Body of pancreas (tissue), 4 donors: ENCODE results near the gene OR10G3.

Source experiments
- POLR2A ChIP-seq, 3 donors: fragments of 450-650 bp; IDR thresholded peaks; one replicate each; pipeline ENCODE4 v1.6.1; 2016; ENCODE audit warnings: antibody characterized with exemption in 3 of 3, mild to moderate bottlenecking in 2 of 3
- TF ChIP-seq, protein P1 (sequence below), 7 experiments: fragments of 450-650 bp in 4 of 7; fragments of 200-600 bp in 3 of 7; sonication (generic) in 3 of 7; IDR thresholded peaks; one replicate each; pipeline ENCODE4 v1.5.1; 2016 to 2019; ENCODE audit warnings: antibody characterized with exemption in 7 of 7

DNA sequence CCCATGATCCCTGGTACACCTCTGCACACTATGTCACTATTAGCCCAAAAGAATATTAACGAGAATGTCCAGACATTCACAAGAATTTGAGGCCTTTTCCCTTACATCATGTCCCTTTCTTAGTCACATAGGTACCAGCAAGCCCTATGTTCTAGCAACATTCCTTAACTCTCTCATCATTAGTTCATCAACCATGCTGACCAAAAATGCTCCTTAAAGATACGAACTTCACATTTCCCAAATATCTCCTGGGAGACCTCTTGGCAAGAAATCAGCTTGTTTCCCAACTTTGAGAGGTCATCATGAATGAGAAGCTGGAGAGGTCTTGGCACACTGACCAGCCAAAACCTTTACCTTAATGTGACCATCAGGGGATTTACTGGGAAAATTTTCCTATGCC, 58.4 kb downstream of the OR10G3 start:
- TF ChIP-seq, protein P1, sequence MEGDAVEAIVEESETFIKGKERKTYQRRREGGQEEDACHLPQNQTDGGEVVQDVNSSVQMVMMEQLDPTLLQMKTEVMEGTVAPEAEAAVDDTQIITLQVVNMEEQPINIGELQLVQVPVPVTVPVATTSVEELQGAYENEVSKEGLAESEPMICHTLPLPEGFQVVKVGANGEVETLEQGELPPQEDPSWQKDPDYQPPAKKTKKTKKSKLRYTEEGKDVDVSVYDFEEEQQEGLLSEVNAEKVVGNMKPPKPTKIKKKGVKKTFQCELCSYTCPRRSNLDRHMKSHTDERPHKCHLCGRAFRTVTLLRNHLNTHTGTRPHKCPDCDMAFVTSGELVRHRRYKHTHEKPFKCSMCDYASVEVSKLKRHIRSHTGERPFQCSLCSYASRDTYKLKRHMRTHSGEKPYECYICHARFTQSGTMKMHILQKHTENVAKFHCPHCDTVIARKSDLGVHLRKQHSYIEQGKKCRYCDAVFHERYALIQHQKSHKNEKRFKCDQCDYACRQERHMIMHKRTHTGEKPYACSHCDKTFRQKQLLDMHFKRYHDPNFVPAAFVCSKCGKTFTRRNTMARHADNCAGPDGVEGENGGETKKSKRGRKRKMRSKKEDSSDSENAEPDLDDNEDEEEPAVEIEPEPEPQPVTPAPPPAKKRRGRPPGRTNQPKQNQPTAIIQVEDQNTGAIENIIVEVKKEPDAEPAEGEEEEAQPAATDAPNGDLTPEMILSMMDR (IDR thresholded peaks at IDR 0.05), result no peak
- no peak for TF ChIP-seq POLR2A (IDR thresholded peaks at IDR 0.05)
